Natural killer cell (primary cell): Measurements from ENCODE around the gene HNRNPU. TPM values are rescaled to one million over a fixed set of nuclear protein-coding genes. Genes with fewer than 3 reads are reported as not detected.
A peak's percentile ranks its signal among the peaks of the same experiment; 100 is the strongest.

Source experiments
- ATAC-seq, 3 donors: fragments of 150-1000 bp in 2 of 3; fragments of 200-7000 bp in 1 of 3; cut with Tn5 transposase; 1 replicate in 1 of 3; 2 replicates in 2 of 3; pipeline ENCODE4 v1.10.0; 2021; ENCODE audit warnings: mild to moderate bottlenecking in 2 of 3, moderate library complexity in 2 of 3
- DNase-seq, 2 donors: peaks; one replicate each; pipeline versions ENCODE4 v3.0.0 to v3.0.0-alpha.2; 2013 to 2021; ENCODE audit warnings: mixed read lengths in 1 of 2
- H3K27ac ChIP-seq: one replicate; pipeline ENCODE4 v1.5.1; 2013; ENCODE audit warnings: mild to moderate bottlenecking, low read length
- H3K27me3 ChIP-seq: one replicate; pipeline ENCODE4 v1.6.1; 2013; ENCODE audit warnings: low read length; ENCODE audit not compliant: control insufficient read depth, insufficient read depth
- H3K36me3 ChIP-seq: one replicate; pipeline ENCODE4 v1.6.1; 2013; ENCODE audit warnings: low read length; ENCODE audit not compliant: control insufficient read depth, insufficient read depth
- H3K4me1 ChIP-seq: one replicate; pipeline ENCODE4 v1.6.1; 2013; ENCODE audit warnings: low read length; ENCODE audit not compliant: control insufficient read depth, insufficient read depth
- H3K4me3 ChIP-seq: one replicate; pipeline ENCODE4 v1.5.1; 2013; ENCODE audit warnings: low read length
- H3K9me3 ChIP-seq: one replicate; pipeline ENCODE4 v1.6.1; 2013; ENCODE audit warnings: low read length; ENCODE audit not compliant: control insufficient read depth, insufficient read depth
- H3K27ac Mint-ChIP-seq, 2 donors: one replicate each; pipeline ENCODE4 v1.8.0; 2022; ENCODE audit warnings: mild to moderate bottlenecking in 2 of 2, mixed read lengths in 2 of 2, moderate library complexity in 1 of 2
- H3K27me3 Mint-ChIP-seq, 2 donors: one replicate each; pipeline ENCODE4 v1.8.0; 2022; ENCODE audit warnings: low read depth in 2 of 2, mixed read lengths in 2 of 2
- H3K36me3 Mint-ChIP-seq: one replicate; pipeline ENCODE4 v1.8.0; 2022; ENCODE audit warnings: mixed read lengths
- H3K4me1 Mint-ChIP-seq, 2 donors: one replicate each; pipeline ENCODE4 v1.8.0; 2022; ENCODE audit warnings: mixed read lengths in 2 of 2
- H3K4me3 Mint-ChIP-seq: one replicate; pipeline ENCODE4 v1.8.0; 2022; ENCODE audit warnings: mild to moderate bottlenecking, moderate library complexity, mixed read lengths
- H3K9me3 Mint-ChIP-seq, 2 donors: one replicate each; pipeline ENCODE4 v1.8.0; 2022; ENCODE audit warnings: mixed read lengths in 2 of 2
- WGBS: methylation state at CpG from one replicate; pipeline ENCODE4 v1.1.7; 2013; ENCODE audit warnings: missing lambda C conversion rate; ENCODE audit not compliant: insufficient coverage; 5-methylcytosine and 5-hydroxymethylcytosine counted together
- intact Hi-C: fragments of 100-400 bp; cut with micrococcal nuclease; formaldehyde crosslinking; loops from one replicate; pipeline ENCODE4 v1.14.2; 2022
- total RNA-seq, 4 donors: library from RNA; stranded (reverse); fragments of 120-200 nt in 1 of 4; gene quantifications; one replicate each; pipeline versions ENCODE4 v1.2.3 to v1.2.4, GENCODE V29; 2013 to 2022
- TF ChIP-seq, protein P1 (sequence below): fragments of 200-600 bp; IDR thresholded peaks from one replicate; pipeline ENCODE4 v1.8.0; 2022; ENCODE audit warnings: antibody characterized with exemption

Gene HNRNPU
- total RNA-seq, 3 donors from 2014 or later (not counting 1 experiment from before 2014, with no cell fraction given), result 467 to 603 (median 504) TPM

- 35% methylated on average over 12 of the region's 14 CpGs for WGBS
- H3K4me3 ChIP-seq, result no peak overlapping the region
- no peaks in the 10 kb centered on the region for H3K9me3 ChIP-seq
- no peaks in the 10 kb centered on the region for H3K9me3 Mint-ChIP-seq
- peaks cover 0 to 6% of the 10 kb centered on the region in 2 donors for H3K27me3 Mint-ChIP-seq
- H3K27ac Mint-ChIP-seq, result no peak overlapping the region
- H3K27ac ChIP-seq, result no peak overlapping the region
- H3K27me3 ChIP-seq, result no peaks in the 10 kb centered on the region
- peaks cover 0 to 4% of the 10 kb centered on the region in 2 donors for H3K4me1 Mint-ChIP-seq
- H3K36me3 ChIP-seq, result no peaks in the 10 kb centered on the region
- ATAC-seq (peak; percentile 63 to 82 (median 79)), DNase-seq (peak; percentile 20 to 82)
- no peaks in the 10 kb centered on the region for H3K4me1 ChIP-seq
- intact Hi-C loops, result loop anchor here (1.0 kb wide), 1 partner anchor 241 kb away; no protein-coding TSS in a partner anchor
- H3K4me3 Mint-ChIP-seq, result no peak overlapping the region
- H3K36me3 Mint-ChIP-seq, result no peaks in the 10 kb centered on the region
- TF ChIP-seq, protein P1, sequence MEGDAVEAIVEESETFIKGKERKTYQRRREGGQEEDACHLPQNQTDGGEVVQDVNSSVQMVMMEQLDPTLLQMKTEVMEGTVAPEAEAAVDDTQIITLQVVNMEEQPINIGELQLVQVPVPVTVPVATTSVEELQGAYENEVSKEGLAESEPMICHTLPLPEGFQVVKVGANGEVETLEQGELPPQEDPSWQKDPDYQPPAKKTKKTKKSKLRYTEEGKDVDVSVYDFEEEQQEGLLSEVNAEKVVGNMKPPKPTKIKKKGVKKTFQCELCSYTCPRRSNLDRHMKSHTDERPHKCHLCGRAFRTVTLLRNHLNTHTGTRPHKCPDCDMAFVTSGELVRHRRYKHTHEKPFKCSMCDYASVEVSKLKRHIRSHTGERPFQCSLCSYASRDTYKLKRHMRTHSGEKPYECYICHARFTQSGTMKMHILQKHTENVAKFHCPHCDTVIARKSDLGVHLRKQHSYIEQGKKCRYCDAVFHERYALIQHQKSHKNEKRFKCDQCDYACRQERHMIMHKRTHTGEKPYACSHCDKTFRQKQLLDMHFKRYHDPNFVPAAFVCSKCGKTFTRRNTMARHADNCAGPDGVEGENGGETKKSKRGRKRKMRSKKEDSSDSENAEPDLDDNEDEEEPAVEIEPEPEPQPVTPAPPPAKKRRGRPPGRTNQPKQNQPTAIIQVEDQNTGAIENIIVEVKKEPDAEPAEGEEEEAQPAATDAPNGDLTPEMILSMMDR, result peak; percentile 83
Measured at GRCh38 chr1:244801246-244801645, 63.1 kb downstream of the HNRNPU start.

- 63% methylated on average over 8 of the region's 9 CpGs for WGBS
- no peak for DNase-seq
- H3K27ac ChIP-seq, result no peak overlapping the region
- no peaks in the 10 kb centered on the region for H3K4me1 ChIP-seq
- no peaks in the 10 kb centered on the region for H3K9me3 ChIP-seq
- no peak overlapping the region for H3K4me3 ChIP-seq
- Mint-ChIP-seq H3K36me3 (no peaks in the 10 kb centered on the region), H3K4me3 (no peak overlapping the region), H3K27me3 (peaks cover 0 to 6% of the 10 kb centered on the region in 2 donors), H3K9me3 (no peaks in the 10 kb centered on the region), H3K4me1 (peaks cover 0 to 4% of the 10 kb centered on the region in 2 donors), H3K27ac (no peak overlapping the region)
- ATAC-seq, result peak in 1 of 3 donors; percentile 12
- no peaks in the 10 kb centered on the region for H3K36me3 ChIP-seq
- TF ChIP-seq, protein P1, result no peak
- intact Hi-C loops, result loop anchor here (1.0 kb wide), 1 partner anchor 241 kb away; no protein-coding TSS in a partner anchor
- no peaks in the 10 kb centered on the region for H3K27me3 ChIP-seq
Measured at GRCh38 chr1:244800821-244801220, 63.5 kb downstream of the HNRNPU start.

Other genes with a start within 250 kb of the HNRNPU start
- gene DESI2, start 211.4 kb downstream of the HNRNPU start, total RNA-seq, result 10 to 100 TPM; 24.1 to 30.5 (median 25.4) TPM
- gene COX20, start 28.9 kb downstream of the HNRNPU start, total RNA-seq, result 10 to 100 TPM; 24.3 to 25.4 (median 24.9) TPM